H1 (cell line): Measurements from ENCODE around the gene MBOAT2. TPM values are rescaled to one million over a fixed set of nuclear protein-coding genes. Genes with fewer than 3 reads are reported as not detected.

ENCODE experiments used
- CTCF ChIA-PET: fragments of 300-600 bp; sonication (Branson Sonifier 250); formaldehyde crosslinking; loops from one replicate; lab custom pipeline; 2021; ENCODE audit not compliant: partially characterized antibody; lab: Charles Lee
- POLR2A ChIA-PET: fragments of 300-600 bp; sonication (Branson Sonifier 250); formaldehyde crosslinking; loops from one replicate; lab custom pipeline; 2021; ENCODE audit warnings: inconsistent platforms; ENCODE audit not compliant: partially characterized antibody; lab: Charles Lee
- DNase-seq, 2 experiments: peaks; one replicate each; pipeline versions ENCODE4 v3.0.0 to v3.0.0-alpha.2; 2010 to 2022; ENCODE audit warnings: low spot score in 2 of 2, low read depth in 1 of 2, mixed read lengths in 1 of 2
- FAIRE-seq: peaks from 2 replicates; lab custom pipeline; 2011; peaks lifted over from hg19 to GRCh38; lab: Jason Lieb, UNC
- H2AFZ ChIP-seq: 2 replicates; pipeline ENCODE4 v1.8.1; 2012; ENCODE audit warnings: low read length, inconsistent platforms
- H2AK5ac ChIP-seq: 2 replicates; pipeline ENCODE4 v1.6.1; 2013; ENCODE audit warnings: low read depth, low read length
- H2BK120ac ChIP-seq: replicated peaks from 2 replicates; pipeline ENCODE3; 2013; ENCODE audit warnings: low read depth, low read length, inconsistent platforms
- H2BK12ac ChIP-seq: 2 replicates; pipeline ENCODE4 v1.6.1; 2013; ENCODE audit warnings: low read depth, low read length
- H2BK15ac ChIP-seq: 2 replicates; pipeline ENCODE4 v1.6.1; 2013; ENCODE audit warnings: low read length
- H2BK20ac ChIP-seq: 2 replicates; pipeline ENCODE4 v1.6.1; 2013; ENCODE audit warnings: low read length
- H2BK5ac ChIP-seq: 2 replicates; pipeline ENCODE4 v1.6.1; 2013; ENCODE audit warnings: low read depth, low read length
- H3K14ac ChIP-seq: 2 replicates; pipeline ENCODE4 v1.6.1; 2013; ENCODE audit warnings: inconsistent platforms; ENCODE audit not compliant: insufficient read length
- H3K18ac ChIP-seq: 2 replicates; pipeline ENCODE4 v1.6.1; 2013; ENCODE audit warnings: low read length; ENCODE audit errors: extremely low read depth
- H3K23ac ChIP-seq: 2 replicates; pipeline ENCODE4 v1.6.1; 2013; ENCODE audit warnings: inconsistent platforms; ENCODE audit not compliant: insufficient read length
- H3K23me2 ChIP-seq: 2 replicates; pipeline ENCODE4 v1.6.1; 2013; ENCODE audit warnings: low read depth, low read length
- H3K27ac ChIP-seq: 2 replicates; pipeline ENCODE4 v1.6.1; 2011; ENCODE audit warnings: low read depth, low read length, inconsistent platforms
- H3K27me3 ChIP-seq, 4 experiments: replicated peaks in 1 of 4; 1 replicate in 1 of 4; 2 replicates in 3 of 4; pipeline versions ENCODE4 v1.6.1 to v1.8.1; 2011 to 2013; ENCODE audit warnings: low read length in 3 of 4, mild to moderate bottlenecking in 3 of 4, inconsistent platforms in 2 of 4, mixed read lengths in 2 of 4, moderate library complexity in 1 of 4; ENCODE audit not compliant: control insufficient read depth in 3 of 4, insufficient read depth in 3 of 4; ENCODE audit errors: extremely low read depth in 1 of 4
- H3K36me3 ChIP-seq, 4 experiments: 2 replicates each; pipeline versions ENCODE4 v1.6.1 to v1.8.1; 2011 to 2013; ENCODE audit warnings: mild to moderate bottlenecking in 4 of 4, low read length in 3 of 4, moderate library complexity in 2 of 4, control low read depth in 1 of 4, inconsistent platforms in 1 of 4; ENCODE audit not compliant: insufficient read depth in 4 of 4, control insufficient read depth in 2 of 4
- H3K4ac ChIP-seq: replicated peaks from 2 replicates; pipeline ENCODE3; 2013; ENCODE audit warnings: low read length, low read depth, mixed read lengths, inconsistent platforms; ENCODE audit not compliant: insufficient read length
- H3K4me1 ChIP-seq, 4 experiments: replicated peaks in 1 of 4; 1 replicate in 1 of 4; 2 replicates in 3 of 4; pipeline versions ENCODE4 v1.6.1 to v1.8.1; 2011 to 2013; ENCODE audit warnings: low read length in 3 of 4, inconsistent platforms in 2 of 4, mixed read lengths in 1 of 4; ENCODE audit not compliant: insufficient read depth in 4 of 4, control insufficient read depth in 3 of 4
- H3K4me2 ChIP-seq, 2 experiments: 2 replicates each; pipeline versions ENCODE4 v1.6.1 to v1.8.1; 2011 to 2013; ENCODE audit warnings: low read depth in 2 of 2, low read length in 2 of 2, control low read depth in 1 of 2, inconsistent platforms in 1 of 2, mild to moderate bottlenecking in 1 of 2; ENCODE audit not compliant: insufficient read depth in 1 of 2
- H3K4me3 ChIP-seq, 4 experiments: fragments of 200-600, 300-600 bp in 1 of 4; sonication (generic), shearing (Covaris generic), sonication (Bioruptor Twin) in 1 of 4; 2 replicates each; pipeline versions ENCODE4 v1.5.1 to v1.8.1; 2011 to 2016; ENCODE audit warnings: low read length in 4 of 4, low read depth in 3 of 4, control low read depth in 2 of 4, inconsistent platforms in 2 of 4, mild to moderate bottlenecking in 2 of 4, mixed read lengths in 1 of 4, moderate library complexity in 1 of 4; ENCODE audit not compliant: insufficient read depth in 2 of 4; ENCODE audit errors: extremely low read depth in 1 of 4
- H3K56ac ChIP-seq: replicated peaks from 2 replicates; pipeline ENCODE3; 2013; ENCODE audit warnings: low read depth, mild to moderate bottlenecking, mixed read lengths, low read length, inconsistent platforms; ENCODE audit not compliant: insufficient read length
- H3K79me1 ChIP-seq: 2 replicates; pipeline ENCODE4 v1.6.1; 2013; ENCODE audit warnings: low read depth, low read length, control low read depth
- H3K79me2 ChIP-seq, 2 experiments: 2 replicates each; pipeline versions ENCODE4 v1.6.1 to v1.8.1; 2012 to 2013; ENCODE audit warnings: low read length in 2 of 2, mild to moderate bottlenecking in 2 of 2, inconsistent platforms in 1 of 2; ENCODE audit not compliant: insufficient read depth in 2 of 2, control insufficient read depth in 1 of 2
- H3K9ac ChIP-seq, 4 experiments: replicated peaks in 1 of 4; 1 replicate in 1 of 4; 2 replicates in 3 of 4; pipeline versions ENCODE4 v1.6.1 to v1.8.1; 2011 to 2013; ENCODE audit warnings: low read depth in 3 of 4, low read length in 3 of 4, control low read depth in 2 of 4, mild to moderate bottlenecking in 2 of 4, moderate library complexity in 2 of 4, inconsistent platforms in 1 of 4; ENCODE audit errors: extremely low read depth in 1 of 4
- H3K9me3 ChIP-seq, 2 experiments: 2 replicates each; pipeline versions ENCODE4 v1.6.1 to v1.8.1; 2012 to 2013; ENCODE audit warnings: mild to moderate bottlenecking in 2 of 2, moderate library complexity in 2 of 2, control low read depth in 1 of 2, inconsistent platforms in 1 of 2, low read depth in 1 of 2, low read length in 1 of 2, mixed read lengths in 1 of 2; ENCODE audit not compliant: insufficient read depth in 2 of 2
- H4K20me1 ChIP-seq, 2 experiments: replicated peaks in 1 of 2; 2 replicates each; pipeline versions ENCODE3 to v1.8.1; 2011 to 2013; ENCODE audit warnings: inconsistent platforms in 2 of 2, low read length in 2 of 2, mild to moderate bottlenecking in 1 of 2; ENCODE audit not compliant: insufficient read depth in 2 of 2, control insufficient read depth in 1 of 2
- H4K5ac ChIP-seq: 2 replicates; pipeline ENCODE4 v1.6.1; 2013; ENCODE audit warnings: low read length, low read depth, mixed read lengths, inconsistent platforms; ENCODE audit not compliant: insufficient read length
- H4K8ac ChIP-seq: 2 replicates; pipeline ENCODE4 v1.8.0; 2013; ENCODE audit warnings: mild to moderate bottlenecking, moderate library complexity, low read length, inconsistent platforms; ENCODE audit not compliant: insufficient read depth; ENCODE audit errors: extremely low read depth
- H4K91ac ChIP-seq: replicated peaks from 2 replicates; pipeline ENCODE3; 2013; ENCODE audit warnings: low read length, mixed read lengths, inconsistent platforms; ENCODE audit not compliant: insufficient read length
- RAD21 ChIP-seq, 2 experiments: IDR thresholded peaks in 1 of 2; conservative IDR thresholded peaks in 1 of 2; 2 replicates each; pipeline ENCODE4 v1.6.1; 2011; ENCODE audit warnings: low read depth in 2 of 2, low read length in 2 of 2, improper control_type of control experiment in 1 of 2, inconsistent platforms in 1 of 2, mild to moderate bottlenecking in 1 of 2, moderate library complexity in 1 of 2
- SAP30 ChIP-seq: fragments of 300-600 bp; sonication (generic); IDR thresholded peaks from 2 replicates; pipeline ENCODE4 v1.7.1; 2012; ENCODE audit warnings: low read length, moderate library complexity, mild to moderate bottlenecking, inconsistent platforms; ENCODE audit not compliant: insufficient read depth, insufficient replicate concordance
- WGBS, 2 experiments: shearing (Covaris generic) in 1 of 2; methylation state at CpG; one replicate each; pipeline versions ENCODE4 v1.1.6 to v1.1.7; 2013 to 2015; ENCODE audit warnings: low lambda C conversion rate in 2 of 2, mixed read lengths in 2 of 2, inconsistent platforms in 1 of 2, low coverage in 1 of 2, missing lambda C conversion rate in 1 of 2; ENCODE audit not compliant: insufficient replicate concordance in 2 of 2, insufficient coverage in 1 of 2, insufficient read length in 1 of 2; ENCODE audit errors: extremely low coverage in 1 of 2, missing lambda C conversion rate in 1 of 2; 5-methylcytosine and 5-hydroxymethylcytosine counted together
- polyA plus RNA-seq, 7 experiments: library from polyadenylated mRNA; depleted of rRNA in 3 of 7; stranded (reverse) in 5 of 7; unstranded in 2 of 7; fragments of >200 nt in 5 of 7; fragments of 200-250 nt in 2 of 7; gene quantifications; 1 replicate in 5 of 7; 2 replicates in 1 of 7; 4 replicates in 1 of 7; pipeline versions ENCODE4 v1.2.1 to v1.2.3, GENCODE V29; 2011 to 2013; ENCODE audit warnings: missing spikeins in 2 of 7, mixed read lengths in 2 of 7
- total RNA-seq: library from RNA; stranded (reverse); fragmentation: NEBNext Ultra II Directional; extraction: Animal tissue kit (Norgen Biotek cat#: 25700); gene quantifications from 2 replicates; pipeline ENCODE4 v1.2.1, GENCODE V29; 2021

Gene MBOAT2
- total and polyA plus RNA-seq, 2 of the 8 experiments (the other 6 are each of a cell fraction or from before 2014, with no cell fraction given) = 11.2 to 23.4 TPM

DNA sequence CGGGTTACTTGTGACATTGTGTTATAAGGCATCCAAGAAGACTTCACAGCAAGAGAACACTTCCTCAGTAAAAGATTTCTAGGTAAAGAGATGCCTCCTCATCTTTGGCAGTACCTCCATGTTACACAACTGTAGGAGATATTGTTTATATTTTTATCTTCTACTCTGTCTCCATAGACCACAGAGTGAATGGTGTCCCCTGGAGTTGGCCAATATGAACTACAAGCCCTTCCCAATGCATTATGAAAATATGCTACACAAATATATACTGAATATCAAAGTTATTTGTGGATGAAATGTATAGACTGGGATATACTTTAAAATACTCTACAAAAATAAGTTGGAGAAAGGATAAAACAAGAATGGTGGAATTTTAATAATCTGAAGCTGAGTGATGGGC is 46.7 kb downstream of the MBOAT2 start:
- no peak overlapping the region for H2BK20ac ChIP-seq
- TF ChIP-seq RAD21 (IDR thresholded peaks at IDR 0.05 in 1 of 2, conservative IDR thresholded peaks at IDR 0.05 in 1 of 2; ENCODE audit: low read depth in 2 of 2, low read length in 2 of 2) (peak in 1 of 2 experiments; percentile 22; a peak in 1 of 4 replicates), SAP30 (no peak)
- ChIA-PET POLR2A (no interaction called here), CTCF (interaction anchor here (0.8 to 1.3 kb wide), 2 partner anchors 11 to 14 kb away, joined by 3 to 4 read pairs; no protein-coding TSS in a partner anchor)
- no peak overlapping the region for H3K18ac ChIP-seq
- H4K20me1 ChIP-seq = no peaks in the 10 kb centered on the region
- H2AK5ac ChIP-seq = no peak overlapping the region
- H3K4me2 ChIP-seq = no peak overlapping the region
- no peak overlapping the region for H3K27ac ChIP-seq
- no peak overlapping the region for H2BK5ac ChIP-seq
- no peak overlapping the region for H4K8ac ChIP-seq
- H2BK120ac ChIP-seq = no peak overlapping the region
- 93% methylated on average over 1 of the region's 1 CpG; no CpG with 5 or more reads in 1 of the 2 experiments for WGBS, 2 experiments
- no peaks in the 10 kb centered on the region for H3K27me3 ChIP-seq
- peaks cover 0 to 24% of the 10 kb centered on the region in 2 experiments; a peak in 2 of 4 replicates for H3K79me2 ChIP-seq
- DNase-seq (no peak), FAIRE-seq (no peak)
- no peak overlapping the region for H2BK15ac ChIP-seq
- no peak overlapping the region for H2BK12ac ChIP-seq
- no peak overlapping the region for H3K56ac ChIP-seq
- H2AFZ ChIP-seq = no peak overlapping the region
- H3K79me1 ChIP-seq = peaks cover 4% of the 10 kb centered on the region; the same call in 1 of the 2 replicates
- no peak overlapping the region for H3K4me3 ChIP-seq
- no peak overlapping the region for H4K5ac ChIP-seq
- peaks cover 0 to 5% of the 10 kb centered on the region in 2 experiments; a peak in 1 of 4 replicates for H3K9me3 ChIP-seq
- no peaks in the 10 kb centered on the region for H3K23me2 ChIP-seq
- H3K14ac ChIP-seq = no peak overlapping the region
- H3K23ac ChIP-seq = no peak overlapping the region
- no peaks in the 10 kb centered on the region; a peak in 1 of 7 replicates for H3K4me1 ChIP-seq
- H3K36me3 ChIP-seq = no peaks in the 10 kb centered on the region; a peak in 4 of 8 replicates
- H3K4ac ChIP-seq = no peak overlapping the region
- no peak overlapping the region for H4K91ac ChIP-seq
- H3K9ac ChIP-seq = no peak overlapping the region
